ENCODE data around the gene XNDC1N.

DNA sequence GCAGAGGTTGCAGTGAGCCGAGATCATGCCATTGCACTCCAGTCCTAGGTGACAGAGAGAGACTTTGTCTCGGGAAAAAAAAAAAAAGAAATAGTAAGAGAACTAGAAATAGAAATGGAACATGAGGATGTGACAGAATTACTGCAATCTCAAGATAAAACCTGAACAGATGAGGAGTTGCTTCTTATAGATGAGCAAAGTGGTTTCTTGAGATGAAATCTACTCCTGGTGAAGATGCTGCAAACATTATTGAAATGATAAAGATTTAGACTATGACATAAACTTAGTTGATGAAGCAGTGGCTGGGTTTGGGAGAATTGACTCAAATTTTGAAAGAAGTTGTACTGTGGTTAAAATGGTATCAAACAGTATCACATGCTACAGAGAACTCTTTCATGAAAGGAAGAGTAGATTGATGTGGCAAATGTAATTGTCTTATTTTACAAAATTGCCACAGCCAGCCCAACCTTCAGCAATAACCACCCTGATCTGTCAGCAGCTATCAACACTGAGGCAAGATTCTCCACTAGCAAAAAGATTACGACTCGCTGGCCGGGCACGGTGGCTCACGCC lies 13.7 kb downstream of the XNDC1N start:
- TF ChIP-seq, protein P1, sequence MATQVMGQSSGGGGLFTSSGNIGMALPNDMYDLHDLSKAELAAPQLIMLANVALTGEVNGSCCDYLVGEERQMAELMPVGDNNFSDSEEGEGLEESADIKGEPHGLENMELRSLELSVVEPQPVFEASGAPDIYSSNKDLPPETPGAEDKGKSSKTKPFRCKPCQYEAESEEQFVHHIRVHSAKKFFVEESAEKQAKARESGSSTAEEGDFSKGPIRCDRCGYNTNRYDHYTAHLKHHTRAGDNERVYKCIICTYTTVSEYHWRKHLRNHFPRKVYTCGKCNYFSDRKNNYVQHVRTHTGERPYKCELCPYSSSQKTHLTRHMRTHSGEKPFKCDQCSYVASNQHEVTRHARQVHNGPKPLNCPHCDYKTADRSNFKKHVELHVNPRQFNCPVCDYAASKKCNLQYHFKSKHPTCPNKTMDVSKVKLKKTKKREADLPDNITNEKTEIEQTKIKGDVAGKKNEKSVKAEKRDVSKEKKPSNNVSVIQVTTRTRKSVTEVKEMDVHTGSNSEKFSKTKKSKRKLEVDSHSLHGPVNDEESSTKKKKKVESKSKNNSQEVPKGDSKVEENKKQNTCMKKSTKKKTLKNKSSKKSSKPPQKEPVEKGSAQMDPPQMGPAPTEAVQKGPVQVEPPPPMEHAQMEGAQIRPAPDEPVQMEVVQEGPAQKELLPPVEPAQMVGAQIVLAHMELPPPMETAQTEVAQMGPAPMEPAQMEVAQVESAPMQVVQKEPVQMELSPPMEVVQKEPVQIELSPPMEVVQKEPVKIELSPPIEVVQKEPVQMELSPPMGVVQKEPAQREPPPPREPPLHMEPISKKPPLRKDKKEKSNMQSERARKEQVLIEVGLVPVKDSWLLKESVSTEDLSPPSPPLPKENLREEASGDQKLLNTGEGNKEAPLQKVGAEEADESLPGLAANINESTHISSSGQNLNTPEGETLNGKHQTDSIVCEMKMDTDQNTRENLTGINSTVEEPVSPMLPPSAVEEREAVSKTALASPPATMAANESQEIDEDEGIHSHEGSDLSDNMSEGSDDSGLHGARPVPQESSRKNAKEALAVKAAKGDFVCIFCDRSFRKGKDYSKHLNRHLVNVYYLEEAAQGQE (IDR thresholded peaks at IDR 0.05; ENCODE audit: low read depth, low read length) = no peak
- TF ChIP-seq IRF3 (IDR thresholded peaks at IDR 0.05; ENCODE audit: low read depth, low read length) = no peak
- TF ChIP-seq YY1 (IDR thresholded peaks at IDR 0.05; ENCODE audit: low read depth) = no peak
- no peak for TF ChIP-seq POLR2AphosphoS5 (IDR thresholded peaks at IDR 0.05; ENCODE audit: low read depth, low read length)
- no peak for TF ChIP-seq CTCF (IDR thresholded peaks at IDR 0.05)
- no peak for TF ChIP-seq EP300 (IDR thresholded peaks at IDR 0.05; ENCODE audit: borderline replicate concordance in 1 of 2, low read depth in 1 of 2, low read length in 1 of 2)
- TF ChIP-seq EZH2phosphoT487 (IDR thresholded peaks at IDR 0.05; ENCODE audit: borderline replicate concordance, low read depth) = no peak
- no peak for TF ChIP-seq RCOR1 (IDR thresholded peaks at IDR 0.05; ENCODE audit: low read length)
- no peak for TF ChIP-seq FOSL2 (IDR thresholded peaks at IDR 0.05; ENCODE audit: borderline replicate concordance, low read depth)
- no peak for TF ChIP-seq RAD21 (IDR thresholded peaks at IDR 0.05; ENCODE audit: low read length)
- no peak for TF ChIP-seq TAF1 (IDR thresholded peaks at IDR 0.05; ENCODE audit: borderline replicate concordance, low read depth, low read length)
- no peak for TF ChIP-seq RFX5 (IDR thresholded peaks at IDR 0.05; ENCODE audit: low read length)
